ENCODE data around the gene KCTD7. TPM values are rescaled to one million over a fixed set of nuclear protein-coding genes. Genes with fewer than 3 reads are reported as not detected.
"Not testable (repeated sequence)": the region's sequence is repeated elsewhere in the genome, so short reads cannot be mapped to it uniquely, and the experiment has no call there.

Gene KCTD7
- total RNA-seq, 4 donors from 2014 or later = 5.2 to 22.8 (median 14.0) TPM

DNA sequence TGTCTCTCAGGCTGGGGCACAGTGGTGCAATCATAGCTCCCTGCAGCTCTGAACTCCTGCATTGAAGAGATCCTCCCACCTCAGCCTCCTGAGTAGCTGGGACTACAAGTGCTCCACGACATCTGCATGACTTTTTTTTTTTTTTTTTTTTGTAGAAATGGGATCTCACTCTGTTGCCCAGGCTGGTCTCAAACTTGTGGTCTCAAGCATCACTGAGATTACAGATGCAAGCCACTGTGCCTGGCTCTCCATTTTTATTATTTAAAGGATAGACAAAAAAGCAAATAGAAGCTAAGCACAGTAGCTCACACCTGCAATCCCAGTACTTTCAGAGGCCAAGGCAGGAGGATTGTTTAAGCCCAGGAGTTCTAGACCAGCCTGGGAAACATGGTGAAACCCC lies 13.0 kb upstream of the KCTD7 start:
- WGBS, 2 donors (ENCODE audit: low coverage in 1 of 2) = 78 to 100% methylated on average over 1 of the region's 1 CpG
- Histone ChIP-seq H3K36me3 (no peaks in the 10 kb centered on the region), H3K4me3 (no peak overlapping the region), H3K27me3 (no peaks in the 10 kb centered on the region), H3K9me3 (no peaks in the 10 kb centered on the region), H3K4me1 (no peaks in the 10 kb centered on the region), H3K27ac (no peak overlapping the region)
- no peak for TF ChIP-seq POLR2A (IDR thresholded peaks at IDR 0.05)
- TF ChIP-seq EP300 (IDR thresholded peaks at IDR 0.05; ENCODE audit: low read depth) = no peak
- TF ChIP-seq, protein P1, sequence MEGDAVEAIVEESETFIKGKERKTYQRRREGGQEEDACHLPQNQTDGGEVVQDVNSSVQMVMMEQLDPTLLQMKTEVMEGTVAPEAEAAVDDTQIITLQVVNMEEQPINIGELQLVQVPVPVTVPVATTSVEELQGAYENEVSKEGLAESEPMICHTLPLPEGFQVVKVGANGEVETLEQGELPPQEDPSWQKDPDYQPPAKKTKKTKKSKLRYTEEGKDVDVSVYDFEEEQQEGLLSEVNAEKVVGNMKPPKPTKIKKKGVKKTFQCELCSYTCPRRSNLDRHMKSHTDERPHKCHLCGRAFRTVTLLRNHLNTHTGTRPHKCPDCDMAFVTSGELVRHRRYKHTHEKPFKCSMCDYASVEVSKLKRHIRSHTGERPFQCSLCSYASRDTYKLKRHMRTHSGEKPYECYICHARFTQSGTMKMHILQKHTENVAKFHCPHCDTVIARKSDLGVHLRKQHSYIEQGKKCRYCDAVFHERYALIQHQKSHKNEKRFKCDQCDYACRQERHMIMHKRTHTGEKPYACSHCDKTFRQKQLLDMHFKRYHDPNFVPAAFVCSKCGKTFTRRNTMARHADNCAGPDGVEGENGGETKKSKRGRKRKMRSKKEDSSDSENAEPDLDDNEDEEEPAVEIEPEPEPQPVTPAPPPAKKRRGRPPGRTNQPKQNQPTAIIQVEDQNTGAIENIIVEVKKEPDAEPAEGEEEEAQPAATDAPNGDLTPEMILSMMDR (IDR thresholded peaks at IDR 0.05) = no peak
- no peak for TF ChIP-seq POLR2AphosphoS5 (IDR thresholded peaks at IDR 0.05)
- no peak for DNase-seq
- intact Hi-C loops (cut with DNase I; ENCODE audit: low total_unique reads) (no loop called here), in situ Hi-C loops (cut with MboI; ENCODE audit: low pct_ligation_motif_present in 1 of 4, low pct_unique_long_range_greater_than_20kb in 1 of 4, low sequenced_read_pairs in 3 of 4) (no loop called here)

DNA sequence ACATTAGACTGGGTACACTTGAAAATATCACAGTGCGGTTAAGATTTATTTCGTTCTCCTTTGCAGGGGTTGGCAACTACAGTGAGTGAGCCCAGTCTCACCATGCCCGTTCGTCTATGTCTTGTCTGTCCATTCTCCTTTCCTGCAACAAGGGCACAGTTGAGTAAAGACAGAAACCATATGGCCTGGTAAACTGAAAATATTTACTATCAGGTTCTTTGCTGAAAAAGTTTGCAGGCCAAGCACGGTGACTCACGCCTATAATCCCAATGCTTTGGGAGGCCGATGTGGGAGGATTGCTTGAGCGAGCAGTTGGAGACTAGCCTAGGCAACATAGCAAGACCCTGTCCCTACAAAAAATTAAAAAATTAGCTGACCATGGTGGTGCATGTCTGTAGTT lies 11.4 kb upstream of the KCTD7 start:
- DNase-seq = no peak
- peak overlapping the region in 3 of 4 donors; percentile 33 to 69 (median 62) for H3K27ac ChIP-seq
- no peaks in the 10 kb centered on the region for H3K27me3 ChIP-seq
- in situ Hi-C loops (cut with MboI; ENCODE audit: low pct_ligation_motif_present in 1 of 4, low pct_unique_long_range_greater_than_20kb in 1 of 4, low sequenced_read_pairs in 3 of 4) = no loop called here
- H3K36me3 ChIP-seq = no peaks in the 10 kb centered on the region
- TF ChIP-seq POLR2AphosphoS5 (IDR thresholded peaks at IDR 0.05) (peak; percentile 77 to 91 (median 80)), EP300 (IDR thresholded peaks at IDR 0.05; ENCODE audit: low read depth) (peak; percentile 84), POLR2A (IDR thresholded peaks at IDR 0.05) (no peak)
- TF ChIP-seq, protein P1 (IDR thresholded peaks at IDR 0.05) = no peak
- no peak overlapping the region for H3K4me3 ChIP-seq
- intact Hi-C loops (cut with DNase I; ENCODE audit: low total_unique reads) = no loop called here
- no peaks in the 10 kb centered on the region for H3K4me1 ChIP-seq
- WGBS, 2 donors (ENCODE audit: low coverage in 1 of 2) = 70% methylated on average over 8 of the region's 8 CpGs; no CpG with 5 or more reads in 1 of the 2 donors
- no peaks in the 10 kb centered on the region for H3K9me3 ChIP-seq

DNA sequence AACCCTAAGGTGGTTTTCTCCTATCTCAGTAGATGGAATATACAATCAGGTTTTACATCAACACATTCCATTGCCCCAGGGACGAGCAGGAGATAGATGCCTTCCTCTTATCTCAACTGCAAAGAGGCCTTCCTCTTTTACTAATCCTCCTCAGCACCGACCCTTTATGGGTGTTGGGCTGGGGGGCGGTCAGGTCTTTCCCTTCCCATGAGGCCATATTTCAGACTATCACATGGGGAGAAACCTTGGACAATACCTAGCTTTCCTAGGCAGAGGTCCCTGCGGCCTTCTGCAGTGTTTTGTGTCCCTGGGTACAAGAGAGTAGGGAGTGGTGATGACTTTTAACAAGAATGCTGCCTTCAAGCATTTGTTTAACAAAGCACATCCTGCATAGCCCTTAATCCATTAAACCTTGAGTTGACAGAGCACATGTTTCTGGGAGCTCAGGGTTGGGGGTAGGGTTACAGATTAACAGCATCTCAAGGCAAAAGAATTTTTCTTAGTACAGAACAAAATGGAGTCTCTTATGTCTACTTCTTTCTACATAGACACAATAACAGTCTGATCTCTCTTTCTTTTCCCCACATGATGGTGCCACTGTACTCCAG lies 9.2 kb upstream of the KCTD7 start:
- H3K27me3 ChIP-seq; H3K4me1 ChIP-seq; H3K36me3 ChIP-seq; DNase-seq; in situ Hi-C loops (cut with MboI; ENCODE audit: low pct_ligation_motif_present in 1 of 4, low pct_unique_long_range_greater_than_20kb in 1 of 4, low sequenced_read_pairs in 3 of 4); H3K9me3 ChIP-seq; intact Hi-C loops (cut with DNase I; ENCODE audit: low total_unique reads); H3K27ac ChIP-seq; H3K4me3 ChIP-seq: not testable (repeated sequence)
- WGBS, 2 donors (ENCODE audit: low coverage in 1 of 2) = 60 to 61% methylated on average over 1 to 4 of the region's 4 CpGs

DNA sequence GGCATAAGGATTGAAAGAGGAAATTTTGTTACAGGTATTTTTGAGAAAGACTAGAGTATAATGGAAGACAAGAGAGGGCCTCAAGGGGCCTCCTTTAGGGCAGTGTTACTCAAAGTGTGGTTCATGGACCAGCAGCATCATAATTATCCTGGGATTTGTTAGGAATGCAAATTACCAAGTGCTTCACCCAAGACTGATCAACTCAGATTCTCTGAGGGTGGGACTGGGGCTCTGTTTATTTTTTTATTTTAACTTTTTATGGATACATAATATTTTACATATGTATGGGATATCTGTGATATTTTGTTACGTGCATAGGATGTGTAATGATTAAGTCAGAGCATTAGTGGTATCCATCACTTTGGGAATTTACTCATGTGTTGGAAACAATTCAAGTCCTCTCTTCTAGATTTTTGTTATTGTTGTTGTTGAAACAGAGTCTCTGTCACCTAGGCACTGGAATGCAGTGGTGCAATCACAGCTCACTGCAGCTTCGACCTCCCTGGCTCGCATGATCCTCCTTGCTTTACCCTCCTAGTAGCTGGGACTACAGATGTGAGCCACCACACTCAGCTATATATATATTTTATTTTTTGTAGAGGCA lies 2.2 kb upstream of the KCTD7 start:
- H3K4me3 ChIP-seq = no peak overlapping the region
- H3K9me3 ChIP-seq = no peaks in the 10 kb centered on the region
- in situ Hi-C loops (cut with MboI; ENCODE audit: low pct_ligation_motif_present in 1 of 4, low pct_unique_long_range_greater_than_20kb in 1 of 4, low sequenced_read_pairs in 3 of 4) (no loop called here), intact Hi-C loops (cut with DNase I; ENCODE audit: low total_unique reads) (no loop called here)
- H3K27ac ChIP-seq = peak overlapping the region; percentile 94 to 98 (median 96)
- H3K4me1 ChIP-seq = peaks cover 3 to 30% (median 11%) of the 10 kb centered on the region in 4 donors
- WGBS, 2 donors (ENCODE audit: low coverage in 1 of 2) = 67 to 74% methylated on average over 3 of the region's 3 CpGs
- no peak for DNase-seq
- TF ChIP-seq, protein P1 (IDR thresholded peaks at IDR 0.05) = no peak
- TF ChIP-seq EP300 (IDR thresholded peaks at IDR 0.05; ENCODE audit: low read depth) (no peak), POLR2AphosphoS5 (IDR thresholded peaks at IDR 0.05) (no peak), POLR2A (IDR thresholded peaks at IDR 0.05) (no peak)
- H3K27me3 ChIP-seq = no peaks in the 10 kb centered on the region
- H3K36me3 ChIP-seq = no peaks in the 10 kb centered on the region

All from transverse colon (tissue), 4 donors.